WTC11 (cell line): ENCODE measurements around the gene PUS10. TPM values are rescaled to one million over a fixed set of nuclear protein-coding genes. Genes with fewer than 3 reads are reported as not detected.

Experiments used
- ATAC-seq: fragments of 200-7000 bp; cut with Tn5 transposase; 2 replicates; pipeline ENCODE4 v1.10.0; 2021; ENCODE audit warnings: mild to moderate bottlenecking, moderate library complexity
- CTCF ChIA-PET: fragments of 300-600 bp; sonication (Branson Sonifier 250); formaldehyde crosslinking; loops from one replicate; lab custom pipeline; 2021; ENCODE audit warnings: antibody characterized with exemption; lab: Charles Lee
- POLR2A ChIA-PET: fragments of 350-600 bp; sonication (Branson Sonifier 250); formaldehyde crosslinking; loops from one replicate; lab custom pipeline; 2021; ENCODE audit warnings: antibody characterized with exemption; lab: Charles Lee
- DNase-seq: peaks from one replicate; pipeline ENCODE4 v3.0.0; 2021; ENCODE audit warnings: low spot score
- H3K27ac Mint-ChIP-seq: 2 replicates; pipeline ENCODE4 v1.8.0; 2021; ENCODE audit warnings: mixed read lengths
- H3K27me3 Mint-ChIP-seq: 2 replicates; pipeline ENCODE4 v1.8.0; 2021; ENCODE audit warnings: low read depth, mild to moderate bottlenecking, moderate library complexity, mixed read lengths
- H3K36me3 Mint-ChIP-seq: 2 replicates; pipeline ENCODE4 v1.8.0; 2021; ENCODE audit warnings: mixed read lengths
- H3K4me1 Mint-ChIP-seq: 2 replicates; pipeline ENCODE4 v1.8.0; 2022; ENCODE audit warnings: mixed read lengths
- H3K4me3 Mint-ChIP-seq: 2 replicates; pipeline ENCODE4 v1.8.0; 2021; ENCODE audit warnings: mild to moderate bottlenecking, moderate library complexity, mixed read lengths
- H3K9me3 Mint-ChIP-seq: 2 replicates; pipeline ENCODE4 v1.8.0; 2021; ENCODE audit warnings: mixed read lengths
- CBFB ChIP-seq: sonication (generic); formaldehyde crosslinking; IDR thresholded peaks from 2 replicates; pipeline ENCODE4 v1.8.1; 2022; ENCODE audit warnings: mild to moderate bottlenecking, low read depth, missing genetic modification reagents
- GRHL2 ChIP-seq: fragments of 250-450 bp; sonication (Bioruptor Pico); IDR thresholded peaks from 2 replicates; pipeline ENCODE4 v1.8.0; 2022; ENCODE audit warnings: mild to moderate bottlenecking, moderate library complexity; ENCODE audit not compliant: insufficient replicate concordance, severe bottlenecking
- NFE2L1 ChIP-seq: sonication (generic); formaldehyde crosslinking; IDR thresholded peaks from 2 replicates; pipeline ENCODE4 v1.8.1; 2023; ENCODE audit warnings: missing genetic modification reagents
- PRRX2 ChIP-seq: fragments of 250-450 bp; sonication (Bioruptor Pico); IDR thresholded peaks from 2 replicates; pipeline ENCODE4 v1.8.0; 2021; ENCODE audit warnings: mild to moderate bottlenecking
- ZNF121 ChIP-seq: sonication (generic); formaldehyde crosslinking; IDR thresholded peaks from 2 replicates; pipeline ENCODE4 v1.8.0; 2023; ENCODE audit warnings: missing genetic modification reagents
- ZNF138 ChIP-seq: sonication (generic); formaldehyde crosslinking; conservative IDR thresholded peaks from 2 replicates; pipeline ENCODE4 v1.8.1; 2022; ENCODE audit warnings: mild to moderate bottlenecking, moderate library complexity, missing genetic modification reagents
- ZNF423 ChIP-seq: fragments of 250-450 bp; sonication (Bioruptor Pico); IDR thresholded peaks from 2 replicates; pipeline ENCODE4 v2.1.2; 2022; ENCODE audit warnings: mild to moderate bottlenecking, moderate library complexity
- total RNA-seq: library from RNA; stranded (reverse); gene quantifications from 3 replicates; pipeline ENCODE4 v1.2.3, GENCODE V29; 2021
- TF ChIP-seq, protein P1 (sequence below): sonication (generic); formaldehyde crosslinking; IDR thresholded peaks from 2 replicates; pipeline ENCODE4 v1.8.0; 2023; ENCODE audit warnings: missing genetic modification reagents, mild to moderate bottlenecking, borderline replicate concordance
- TF ChIP-seq, protein P2 (sequence below): sonication (generic); formaldehyde crosslinking; IDR thresholded peaks from 2 replicates; pipeline ENCODE4 v1.8.0; 2023; ENCODE audit warnings: mild to moderate bottlenecking, missing genetic modification reagents
- TF ChIP-seq, protein P3 (sequence below): fragments of 250-450 bp; sonication (Bioruptor Pico); IDR thresholded peaks from 2 replicates; pipeline ENCODE4 v1.9.0; 2021; ENCODE audit warnings: mild to moderate bottlenecking
- TF ChIP-seq, protein P4 (sequence below): sonication (generic); formaldehyde crosslinking; IDR thresholded peaks from 2 replicates; pipeline ENCODE4 v1.8.1; 2023; ENCODE audit warnings: mild to moderate bottlenecking, missing genetic modification reagents, borderline replicate concordance
- TF ChIP-seq, protein P5 (sequence below): sonication (generic); formaldehyde crosslinking; IDR thresholded peaks from 2 replicates; pipeline ENCODE4 v1.8.1; 2023; ENCODE audit warnings: mild to moderate bottlenecking, moderate library complexity, missing genetic modification reagents

Gene PUS10
- total RNA-seq, 1 experiment from 2014 or later = 2.9 TPM

DNA sequence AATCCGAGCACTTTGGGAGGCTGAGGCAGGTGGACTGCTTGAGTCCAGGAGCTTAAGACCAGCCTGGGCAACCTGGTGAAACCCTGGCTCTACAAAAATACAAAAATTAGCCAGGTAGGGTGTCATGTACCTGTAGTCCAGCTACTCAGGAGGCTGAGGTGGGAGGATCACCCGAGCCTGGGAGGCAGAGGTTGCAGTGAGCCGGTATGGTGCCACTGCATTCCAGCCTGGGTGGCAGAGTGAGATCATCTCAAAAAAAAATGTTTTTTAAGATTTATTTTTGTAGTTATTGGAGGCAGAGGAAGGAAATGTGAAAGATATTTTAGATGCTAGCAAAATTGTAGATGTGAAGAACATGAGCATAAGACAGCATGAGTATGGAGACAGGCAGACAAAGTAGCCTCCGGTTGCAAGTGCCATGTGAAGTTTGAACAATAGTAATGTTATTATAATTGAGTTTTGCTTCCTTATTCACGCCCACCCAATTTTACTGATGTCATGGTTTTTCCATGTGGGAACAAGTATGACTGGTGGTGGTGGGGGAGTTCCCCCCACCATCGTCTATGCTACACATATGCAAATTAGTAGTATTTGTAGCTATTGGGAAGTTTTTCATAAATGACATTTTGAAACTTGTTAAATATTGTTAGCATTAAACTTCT is 118.7 kb downstream of the PUS10 start (continued):
- TF ChIP-seq, protein P1, sequence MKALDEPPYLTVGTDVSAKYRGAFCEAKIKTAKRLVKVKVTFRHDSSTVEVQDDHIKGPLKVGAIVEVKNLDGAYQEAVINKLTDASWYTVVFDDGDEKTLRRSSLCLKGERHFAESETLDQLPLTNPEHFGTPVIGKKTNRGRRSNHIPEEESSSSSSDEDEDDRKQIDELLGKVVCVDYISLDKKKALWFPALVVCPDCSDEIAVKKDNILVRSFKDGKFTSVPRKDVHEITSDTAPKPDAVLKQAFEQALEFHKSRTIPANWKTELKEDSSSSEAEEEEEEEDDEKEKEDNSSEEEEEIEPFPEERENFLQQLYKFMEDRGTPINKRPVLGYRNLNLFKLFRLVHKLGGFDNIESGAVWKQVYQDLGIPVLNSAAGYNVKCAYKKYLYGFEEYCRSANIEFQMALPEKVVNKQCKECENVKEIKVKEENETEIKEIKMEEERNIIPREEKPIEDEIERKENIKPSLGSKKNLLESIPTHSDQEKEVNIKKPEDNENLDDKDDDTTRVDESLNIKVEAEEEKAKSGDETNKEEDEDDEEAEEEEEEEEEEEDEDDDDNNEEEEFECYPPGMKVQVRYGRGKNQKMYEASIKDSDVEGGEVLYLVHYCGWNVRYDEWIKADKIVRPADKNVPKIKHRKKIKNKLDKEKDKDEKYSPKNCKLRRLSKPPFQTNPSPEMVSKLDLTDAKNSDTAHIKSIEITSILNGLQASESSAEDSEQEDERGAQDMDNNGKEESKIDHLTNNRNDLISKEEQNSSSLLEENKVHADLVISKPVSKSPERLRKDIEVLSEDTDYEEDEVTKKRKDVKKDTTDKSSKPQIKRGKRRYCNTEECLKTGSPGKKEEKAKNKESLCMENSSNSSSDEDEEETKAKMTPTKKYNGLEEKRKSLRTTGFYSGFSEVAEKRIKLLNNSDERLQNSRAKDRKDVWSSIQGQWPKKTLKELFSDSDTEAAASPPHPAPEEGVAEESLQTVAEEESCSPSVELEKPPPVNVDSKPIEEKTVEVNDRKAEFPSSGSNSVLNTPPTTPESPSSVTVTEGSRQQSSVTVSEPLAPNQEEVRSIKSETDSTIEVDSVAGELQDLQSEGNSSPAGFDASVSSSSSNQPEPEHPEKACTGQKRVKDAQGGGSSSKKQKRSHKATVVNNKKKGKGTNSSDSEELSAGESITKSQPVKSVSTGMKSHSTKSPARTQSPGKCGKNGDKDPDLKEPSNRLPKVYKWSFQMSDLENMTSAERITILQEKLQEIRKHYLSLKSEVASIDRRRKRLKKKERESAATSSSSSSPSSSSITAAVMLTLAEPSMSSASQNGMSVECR (CRISPR knock-in tag) = no peak
- TF ChIP-seq GRHL2 (CRISPR knock-in tag) = no peak

DNA sequence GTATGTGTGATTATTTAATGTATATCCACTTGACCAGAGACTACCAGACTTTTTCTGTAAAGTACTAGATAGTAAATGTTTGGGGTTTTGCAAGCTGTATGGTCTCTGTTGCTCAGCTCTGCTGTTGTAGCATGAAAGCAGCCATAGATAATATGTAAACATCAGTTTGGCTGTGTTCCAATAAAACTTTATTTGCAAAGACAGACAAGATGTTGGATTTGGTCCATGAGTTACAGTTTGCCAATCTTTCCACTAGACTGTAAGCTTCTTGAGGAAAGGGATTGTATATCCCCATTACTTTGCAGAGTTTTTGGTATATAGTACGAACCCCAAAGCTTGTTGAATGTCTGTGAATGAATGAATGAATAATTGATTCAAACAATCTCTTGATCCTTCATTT is 119.5 kb downstream of the PUS10 start:
- Mint-ChIP-seq H3K27ac (no peak overlapping the region), H3K4me3 (no peak overlapping the region), H3K9me3 (no peaks in the 10 kb centered on the region), H3K27me3 (no peaks in the 10 kb centered on the region), H3K36me3 (no peaks in the 10 kb centered on the region), H3K4me1 (no peaks in the 10 kb centered on the region)
- no peak for ATAC-seq
- ChIA-PET POLR2A (no interaction called here), CTCF (no interaction called here)
- no peak for TF ChIP-seq NFE2L1 (CRISPR knock-in tag)
- TF ChIP-seq, protein P2, sequence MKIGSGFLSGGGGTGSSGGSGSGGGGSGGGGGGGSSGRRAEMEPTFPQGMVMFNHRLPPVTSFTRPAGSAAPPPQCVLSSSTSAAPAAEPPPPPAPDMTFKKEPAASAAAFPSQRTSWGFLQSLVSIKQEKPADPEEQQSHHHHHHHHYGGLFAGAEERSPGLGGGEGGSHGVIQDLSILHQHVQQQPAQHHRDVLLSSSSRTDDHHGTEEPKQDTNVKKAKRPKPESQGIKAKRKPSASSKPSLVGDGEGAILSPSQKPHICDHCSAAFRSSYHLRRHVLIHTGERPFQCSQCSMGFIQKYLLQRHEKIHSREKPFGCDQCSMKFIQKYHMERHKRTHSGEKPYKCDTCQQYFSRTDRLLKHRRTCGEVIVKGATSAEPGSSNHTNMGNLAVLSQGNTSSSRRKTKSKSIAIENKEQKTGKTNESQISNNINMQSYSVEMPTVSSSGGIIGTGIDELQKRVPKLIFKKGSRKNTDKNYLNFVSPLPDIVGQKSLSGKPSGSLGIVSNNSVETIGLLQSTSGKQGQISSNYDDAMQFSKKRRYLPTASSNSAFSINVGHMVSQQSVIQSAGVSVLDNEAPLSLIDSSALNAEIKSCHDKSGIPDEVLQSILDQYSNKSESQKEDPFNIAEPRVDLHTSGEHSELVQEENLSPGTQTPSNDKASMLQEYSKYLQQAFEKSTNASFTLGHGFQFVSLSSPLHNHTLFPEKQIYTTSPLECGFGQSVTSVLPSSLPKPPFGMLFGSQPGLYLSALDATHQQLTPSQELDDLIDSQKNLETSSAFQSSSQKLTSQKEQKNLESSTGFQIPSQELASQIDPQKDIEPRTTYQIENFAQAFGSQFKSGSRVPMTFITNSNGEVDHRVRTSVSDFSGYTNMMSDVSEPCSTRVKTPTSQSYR (CRISPR knock-in tag) = no peak
- TF ChIP-seq, protein P3, sequence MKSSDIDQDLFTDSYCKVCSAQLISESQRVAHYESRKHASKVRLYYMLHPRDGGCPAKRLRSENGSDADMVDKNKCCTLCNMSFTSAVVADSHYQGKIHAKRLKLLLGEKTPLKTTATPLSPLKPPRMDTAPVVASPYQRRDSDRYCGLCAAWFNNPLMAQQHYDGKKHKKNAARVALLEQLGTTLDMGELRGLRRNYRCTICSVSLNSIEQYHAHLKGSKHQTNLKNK (CRISPR knock-in tag) = no peak
- no peak for TF ChIP-seq CBFB (CRISPR knock-in tag)
- TF ChIP-seq ZNF121 (CRISPR knock-in tag) = no peak
- TF ChIP-seq, protein P4, sequence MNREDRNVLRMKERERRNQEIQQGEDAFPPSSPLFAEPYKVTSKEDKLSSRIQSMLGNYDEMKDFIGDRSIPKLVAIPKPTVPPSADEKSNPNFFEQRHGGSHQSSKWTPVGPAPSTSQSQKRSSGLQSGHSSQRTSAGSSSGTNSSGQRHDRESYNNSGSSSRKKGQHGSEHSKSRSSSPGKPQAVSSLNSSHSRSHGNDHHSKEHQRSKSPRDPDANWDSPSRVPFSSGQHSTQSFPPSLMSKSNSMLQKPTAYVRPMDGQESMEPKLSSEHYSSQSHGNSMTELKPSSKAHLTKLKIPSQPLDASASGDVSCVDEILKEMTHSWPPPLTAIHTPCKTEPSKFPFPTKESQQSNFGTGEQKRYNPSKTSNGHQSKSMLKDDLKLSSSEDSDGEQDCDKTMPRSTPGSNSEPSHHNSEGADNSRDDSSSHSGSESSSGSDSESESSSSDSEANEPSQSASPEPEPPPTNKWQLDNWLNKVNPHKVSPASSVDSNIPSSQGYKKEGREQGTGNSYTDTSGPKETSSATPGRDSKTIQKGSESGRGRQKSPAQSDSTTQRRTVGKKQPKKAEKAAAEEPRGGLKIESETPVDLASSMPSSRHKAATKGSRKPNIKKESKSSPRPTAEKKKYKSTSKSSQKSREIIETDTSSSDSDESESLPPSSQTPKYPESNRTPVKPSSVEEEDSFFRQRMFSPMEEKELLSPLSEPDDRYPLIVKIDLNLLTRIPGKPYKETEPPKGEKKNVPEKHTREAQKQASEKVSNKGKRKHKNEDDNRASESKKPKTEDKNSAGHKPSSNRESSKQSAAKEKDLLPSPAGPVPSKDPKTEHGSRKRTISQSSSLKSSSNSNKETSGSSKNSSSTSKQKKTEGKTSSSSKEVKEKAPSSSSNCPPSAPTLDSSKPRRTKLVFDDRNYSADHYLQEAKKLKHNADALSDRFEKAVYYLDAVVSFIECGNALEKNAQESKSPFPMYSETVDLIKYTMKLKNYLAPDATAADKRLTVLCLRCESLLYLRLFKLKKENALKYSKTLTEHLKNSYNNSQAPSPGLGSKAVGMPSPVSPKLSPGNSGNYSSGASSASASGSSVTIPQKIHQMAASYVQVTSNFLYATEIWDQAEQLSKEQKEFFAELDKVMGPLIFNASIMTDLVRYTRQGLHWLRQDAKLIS = no peak
- no peak for TF ChIP-seq ZNF423 (CRISPR knock-in tag)
- TF ChIP-seq PRRX2 (CRISPR knock-in tag) = no peak
- TF ChIP-seq ZNF138 (CRISPR knock-in tag) = no peak
- TF ChIP-seq, protein P5, sequence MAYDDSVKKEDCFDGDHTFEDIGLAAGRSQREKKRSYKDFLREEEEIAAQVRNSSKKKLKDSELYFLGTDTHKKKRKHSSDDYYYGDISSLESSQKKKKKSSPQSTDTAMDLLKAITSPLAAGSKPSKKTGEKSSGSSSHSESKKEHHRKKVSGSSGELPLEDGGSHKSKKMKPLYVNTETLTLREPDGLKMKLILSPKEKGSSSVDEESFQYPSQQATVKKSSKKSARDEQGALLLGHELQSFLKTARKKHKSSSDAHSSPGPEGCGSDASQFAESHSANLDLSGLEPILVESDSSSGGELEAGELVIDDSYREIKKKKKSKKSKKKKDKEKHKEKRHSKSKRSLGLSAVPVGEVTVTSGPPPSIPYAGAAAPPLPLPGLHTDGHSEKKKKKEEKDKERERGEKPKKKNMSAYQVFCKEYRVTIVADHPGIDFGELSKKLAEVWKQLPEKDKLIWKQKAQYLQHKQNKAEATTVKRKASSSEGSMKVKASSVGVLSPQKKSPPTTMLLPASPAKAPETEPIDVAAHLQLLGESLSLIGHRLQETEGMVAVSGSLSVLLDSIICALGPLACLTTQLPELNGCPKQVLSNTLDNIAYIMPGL (CRISPR knock-in tag) = no peak
- DNase-seq = no peak

Other genes with a start within 250 kb of the PUS10 start
- 6.9 to 8.4 TPM (median 7.0 TPM) in 3 replicates for gene REL, start 136.7 kb downstream of the PUS10 start, total RNA-seq
- gene PEX13, start 535 bp downstream of the PUS10 start, total RNA-seq = 19.8 to 20.4 TPM (median 20.3 TPM) in 3 replicates
- 8.9 to 10.9 TPM (median 9.8 TPM) in 3 replicates for gene SANBR, start 47.6 kb upstream of the PUS10 start, total RNA-seq
- gene C2orf74, start 143.9 kb upstream of the PUS10 start, total RNA-seq = 8.1 to 13.6 TPM (median 9.8 TPM) in 3 replicates